GM23338 (cell line): ENCODE results near the gene CDK1. TPM values are rescaled to one million over a fixed set of nuclear protein-coding genes. Genes with fewer than 3 reads are reported as not detected.

Source experiments
- ATAC-seq: fragments of 200-7000 bp; cut with Tn5 transposase; 3 replicates; pipeline ENCODE4 v1.9.1; 2020
- DNase-seq: peaks from one replicate; pipeline ENCODE4 v3.0.0-alpha.2; 2015; ENCODE audit warnings: low spot score
- H2AFZ ChIP-seq: fragments of 200-600 bp; sonication (generic); 2 replicates; pipeline ENCODE4 v1.8.0; 2016; ENCODE audit warnings: antibody characterized with exemption, mild to moderate bottlenecking, moderate library complexity
- H3F3A ChIP-seq: fragments of 200-600 bp; sonication (generic); replicated peaks from 2 replicates; pipeline ENCODE4 v1.8.0; 2017; ENCODE audit warnings: antibody characterized with exemption, mixed run types, low read depth
- H3K27ac ChIP-seq: fragments of 200-600 bp; sonication (generic); 2 replicates; pipeline ENCODE4 v1.6.1; 2016; ENCODE audit warnings: low read depth
- H3K27me3 ChIP-seq: fragments of 200-600 bp; sonication (generic); 2 replicates; pipeline ENCODE4 v1.8.0; 2016; ENCODE audit warnings: mild to moderate bottlenecking, mixed run types, moderate library complexity; ENCODE audit not compliant: insufficient read depth
- H3K36me3 ChIP-seq: fragments of 200-600 bp; sonication (generic); 2 replicates; pipeline ENCODE4 v1.8.0; 2016; ENCODE audit warnings: mild to moderate bottlenecking; ENCODE audit not compliant: insufficient read depth
- H3K4me1 ChIP-seq: fragments of 200-600 bp; sonication (generic); 2 replicates; pipeline ENCODE4 v1.8.0; 2016; ENCODE audit warnings: mild to moderate bottlenecking, moderate library complexity; ENCODE audit not compliant: insufficient read depth
- H3K4me2 ChIP-seq: fragments of 200-600 bp; sonication (generic); 2 replicates; pipeline ENCODE4 v1.7.1; 2017; ENCODE audit warnings: mixed run types
- H3K4me3 ChIP-seq: fragments of 200-600 bp; sonication (generic); 2 replicates; pipeline ENCODE4 v1.6.1; 2016; ENCODE audit warnings: mixed run types
- H3K79me2 ChIP-seq: fragments of 200-600 bp; sonication (generic); replicated peaks from 2 replicates; pipeline ENCODE4 v1.8.0; 2017; ENCODE audit warnings: mild to moderate bottlenecking; ENCODE audit not compliant: insufficient read depth
- H3K9me2 ChIP-seq: fragments of 200-600 bp; sonication (generic); 2 replicates; pipeline ENCODE4 v1.8.0; 2017; ENCODE audit not compliant: insufficient read depth
- H4K20me1 ChIP-seq: fragments of 200-600 bp; sonication (generic); replicated peaks from 2 replicates; pipeline ENCODE4 v1.8.0; 2017; ENCODE audit warnings: mild to moderate bottlenecking; ENCODE audit not compliant: insufficient read depth
- H3K27ac Mint-ChIP-seq: 2 replicates; pipeline ENCODE4 v1.8.0; 2020; ENCODE audit warnings: inconsistent platforms, mild to moderate bottlenecking, moderate library complexity, mixed read lengths
- H3K27me3 Mint-ChIP-seq: 3 replicates; pipeline ENCODE4 v1.8.0; 2022; ENCODE audit warnings: low read depth, mild to moderate bottlenecking, moderate library complexity, mixed read lengths, inconsistent platforms; ENCODE audit not compliant: insufficient read depth, poor library complexity
- H3K36me3 Mint-ChIP-seq: 3 replicates; pipeline ENCODE4 v1.8.0; 2021; ENCODE audit warnings: low read depth, mild to moderate bottlenecking, inconsistent platforms, moderate library complexity, mixed read lengths
- H3K4me1 Mint-ChIP-seq: 3 replicates; pipeline ENCODE4 v1.8.0; 2020; ENCODE audit warnings: mild to moderate bottlenecking, inconsistent platforms, mixed read lengths
- H3K4me3 Mint-ChIP-seq: 3 replicates; pipeline ENCODE4 v1.8.0; 2021; ENCODE audit warnings: moderate library complexity, mild to moderate bottlenecking, inconsistent platforms, mixed read lengths
- H3K9me3 Mint-ChIP-seq: 3 replicates; pipeline ENCODE4 v1.8.0; 2020; ENCODE audit warnings: moderate library complexity, mild to moderate bottlenecking, inconsistent platforms, mixed read lengths
- CREB1 ChIP-seq: fragments of 250-450 bp; sonication (Bioruptor Pico); IDR thresholded peaks from 2 replicates; pipeline ENCODE4 v1.5.0; 2020; ENCODE audit warnings: low read depth, mild to moderate bottlenecking, moderate library complexity
- CTCF ChIP-seq, 2 experiments: fragments of 200-600 bp in 1 of 2; sonication (generic) in 1 of 2; conservative IDR thresholded peaks; 2 replicates each; pipeline versions ENCODE4 v1.5.1 to v1.6.1; 2016 to 2017; ENCODE audit warnings: antibody characterized with exemption in 2 of 2, low read depth in 2 of 2, mild to moderate bottlenecking in 2 of 2, moderate library complexity in 1 of 2
- ETS1 ChIP-seq: IDR thresholded peaks from 2 replicates; pipeline ENCODE4 v1.6.1; 2016; ENCODE audit warnings: antibody characterized with exemption
- EZH2 ChIP-seq: fragments of 200-600 bp; sonication (generic); IDR thresholded peaks from one replicate; pipeline ENCODE4 v1.8.0; 2017; ENCODE audit warnings: antibody characterized with exemption, mild to moderate bottlenecking, low read depth; ENCODE audit not compliant: unreplicated experiment
- EZH2phosphoT487 ChIP-seq: fragments of 200-600 bp; sonication (generic); IDR thresholded peaks from one replicate; pipeline ENCODE4 v1.8.1; 2018; ENCODE audit warnings: antibody characterized with exemption; ENCODE audit not compliant: unreplicated experiment
- JUNB ChIP-seq: IDR thresholded peaks from one replicate; pipeline ENCODE4 v1.6.1; 2016; ENCODE audit warnings: antibody characterized with exemption; ENCODE audit not compliant: unreplicated experiment
- NANOG ChIP-seq: IDR thresholded peaks from 2 replicates; pipeline ENCODE4 v1.6.1; 2016; ENCODE audit warnings: antibody characterized with exemption, borderline replicate concordance
- REST ChIP-seq: IDR thresholded peaks from one replicate; pipeline ENCODE4 v1.6.1; 2018; ENCODE audit warnings: antibody characterized with exemption; ENCODE audit not compliant: unreplicated experiment
- STAT1 ChIP-seq: IDR thresholded peaks from one replicate; pipeline ENCODE4 v1.6.1; 2016; ENCODE audit warnings: antibody characterized with exemption; ENCODE audit not compliant: unreplicated experiment
- ZNF114 ChIP-seq: fragments of 250-450 bp; sonication (Bioruptor Pico); IDR thresholded peaks from 2 replicates; pipeline ENCODE4 v1.5.0; 2020; ENCODE audit warnings: mild to moderate bottlenecking, moderate library complexity
- ZNF331 ChIP-seq: fragments of 250-450 bp; sonication (Bioruptor Pico); IDR thresholded peaks from 2 replicates; pipeline ENCODE4 v1.5.0; 2020; ENCODE audit warnings: low read depth, mild to moderate bottlenecking, moderate library complexity
- ZNF462 ChIP-seq: fragments of 250-450 bp; sonication (Bioruptor Pico); IDR thresholded peaks from 2 replicates; pipeline ENCODE4 v1.5.0; 2020; ENCODE audit warnings: mild to moderate bottlenecking, moderate library complexity
- polyA plus RNA-seq: library from polyadenylated mRNA; unstranded; fragments of >200 nt; fragmentation: Nextera tagmentation; extraction: Ambion mirVana; gene quantifications from 2 replicates; pipeline ENCODE4 v1.2.1, GENCODE V29; 2016
- total RNA-seq: library from RNA; depleted of rRNA; stranded (reverse); fragments of >200 nt; shearing (Covaris generic); gene quantifications from 2 replicates; pipeline ENCODE4 v1.2.3, GENCODE V29; 2014

CDK1 gene
- total and polyA plus RNA-seq, 2 experiments from 2014 or later = 165 to 166 TPM

- no peak for TF ChIP-seq ZNF462
These were observed 43.4 kb downstream of the CDK1 start (continued) for GRCh38 chr10:60821656-60822055.

- Mint-ChIP-seq H3K9me3 (no peaks in the 10 kb centered on the region), H3K4me1 (peaks cover 6% of the 10 kb centered on the region), H3K27me3 (no peaks in the 10 kb centered on the region), H3K4me3 (no peak overlapping the region), H3K27ac (no peak overlapping the region), H3K36me3 (no peaks in the 10 kb centered on the region)
- Histone ChIP-seq H3K4me1 (peaks cover 2% of the 10 kb centered on the region; the same call in 1 of the 2 replicates), H3K4me2 (no peak overlapping the region), H3K79me2 (no peaks in the 10 kb centered on the region), H2AFZ (peak overlapping the region; percentile 5; the same call in 1 of the 2 replicates), H3K27me3 (no peaks in the 10 kb centered on the region), H3K9me2 (peaks cover 4% of the 10 kb centered on the region; the same call in 1 of the 2 replicates), H4K20me1 (no peaks in the 10 kb centered on the region), H3K36me3 (no peaks in the 10 kb centered on the region), H3K4me3 (no peak overlapping the region), H3K27ac (no peak overlapping the region), H3F3A (no peaks in the 10 kb centered on the region)
- no peak for DNase-seq
- no peak for ATAC-seq
- TF ChIP-seq REST = no peak
- TF ChIP-seq JUNB = no peak
- no peak for TF ChIP-seq EZH2phosphoT487
- TF ChIP-seq STAT1 = no peak
- no peak for TF ChIP-seq ZNF331 (CRISPR knock-in tag)
- no peak for TF ChIP-seq CREB1 (CRISPR knock-in tag)
- no peak for TF ChIP-seq ZNF114
- TF ChIP-seq EZH2 = no peak
- no peak for TF ChIP-seq NANOG
- no peak for TF ChIP-seq CTCF (conservative IDR thresholded peaks at IDR 0.05; ENCODE audit: low read depth in 2 of 2)
- no peak for TF ChIP-seq ETS1
These were observed 44.5 kb downstream of the CDK1 start for GRCh38 chr10:60822809-60823208.
